GM12878 (cell line): ENCODE results near the gene COMMD1. TPM values are rescaled to one million over a fixed set of nuclear protein-coding genes. Genes with fewer than 3 reads are reported as not detected.

Experiments used
- ATAC-seq: fragments of 200-7000 bp; cut with Tn5 transposase; 3 replicates; pipeline ENCODE4 v1.9.1; 2020; ENCODE audit warnings: mild to moderate bottlenecking, moderate library complexity
- BruUV-seq: library from RNA; stranded (reverse); fragments of 400-500 nt; replicated peaks from 2 replicates; lab custom pipeline; 2021; lab: Mats Ljungman, UMichigan
- CTCF ChIA-PET: fragments of 300-600 bp; sonication (Branson Sonifier 250); formaldehyde crosslinking; extraction: SDS; loops from one replicate; lab custom pipeline; 2021; ENCODE audit warnings: inconsistent platforms; lab: Yijun Ruan, JAX
- POLR2A ChIA-PET: fragments of 350-600 bp; formaldehyde crosslinking; extraction: SDS; loops from one replicate; lab custom pipeline; 2021; ENCODE audit warnings: inconsistent platforms; lab: Charles Lee
- RAD21 ChIA-PET: fragments of 300-600 bp; sonication (Branson Sonifier 250); formaldehyde crosslinking; loops from one replicate; lab custom pipeline; 2023; ENCODE audit warnings: antibody characterized with exemption; ENCODE audit not compliant: unreplicated experiment; lab: Charles Lee
- SMC1A ChIA-PET: fragments of 300-600 bp; sonication (Branson Sonifier 250); formaldehyde crosslinking; loops from one replicate; lab custom pipeline; 2023; ENCODE audit not compliant: unreplicated experiment, uncharacterized antibody; lab: Charles Lee
- DNase-seq: peaks from one replicate; pipeline ENCODE4 v3.0.0-alpha.2; 2011; ENCODE audit warnings: low read depth, low spot score
- FAIRE-seq: peaks from 3 replicates; lab custom pipeline; 2011; peaks lifted over from hg19 to GRCh38; lab: Jason Lieb, UNC
- H2AFZ ChIP-seq: 2 replicates; pipeline ENCODE4 v1.6.0; 2011; ENCODE audit warnings: low read depth, low read length, control low read depth; ENCODE audit not compliant: control insufficient read depth
- H3K27ac ChIP-seq: 2 replicates; pipeline ENCODE4 v1.5.1; 2011; ENCODE audit warnings: control low read depth; ENCODE audit not compliant: control insufficient read depth, insufficient read depth
- H3K27me3 ChIP-seq, 2 experiments: replicated peaks in 1 of 2; 2 replicates each; pipeline versions ENCODE4 v1.6.0 to v1.6.1; 2011; ENCODE audit warnings: low read length in 1 of 2; ENCODE audit not compliant: control insufficient read depth in 2 of 2, insufficient read depth in 2 of 2
- H3K36me3 ChIP-seq, 2 experiments: 2 replicates each; pipeline ENCODE4 v1.5.1; 2011; ENCODE audit warnings: low read length in 1 of 2; ENCODE audit not compliant: control insufficient read depth in 2 of 2, insufficient read depth in 2 of 2
- H3K4me1 ChIP-seq: 2 replicates; pipeline ENCODE4 v1.6.1; 2011; ENCODE audit warnings: mild to moderate bottlenecking, low read length, moderate library complexity, mixed read lengths; ENCODE audit not compliant: control insufficient read depth, insufficient read depth
- H3K4me2 ChIP-seq: 2 replicates; pipeline ENCODE4 v1.6.0; 2011; ENCODE audit warnings: control low read depth; ENCODE audit not compliant: control insufficient read depth, insufficient read depth
- H3K4me3 ChIP-seq: fragments of 200-600 bp; sonication (generic); 2 replicates; pipeline ENCODE4 v1.5.1; 2016
- H3K79me2 ChIP-seq: 2 replicates; pipeline ENCODE4 v1.6.0; 2011; ENCODE audit warnings: low read length; ENCODE audit not compliant: control insufficient read depth, insufficient read depth
- H3K9ac ChIP-seq: 2 replicates; pipeline ENCODE4 v1.8.0; 2011; ENCODE audit warnings: low read length, control low read depth, mixed read lengths; ENCODE audit not compliant: control insufficient read depth, insufficient read depth
- H3K9me3 ChIP-seq: replicated peaks from 3 replicates; pipeline ENCODE4 v1.5.1; 2011; ENCODE audit warnings: mild to moderate bottlenecking, low read length; ENCODE audit not compliant: control insufficient read depth, insufficient read depth
- H4K20me1 ChIP-seq: 2 replicates; pipeline ENCODE4 v1.6.0; 2011; ENCODE audit not compliant: control insufficient read depth, insufficient read depth
- FOS ChIP-seq: IDR thresholded peaks from 3 replicates; pipeline ENCODE4 v1.6.1; 2011; ENCODE audit warnings: borderline replicate concordance; ENCODE audit not compliant: insufficient read length; ENCODE audit errors: extremely low read depth
- IKZF1 ChIP-seq: fragments of 450-650 bp; conservative IDR thresholded peaks from 2 replicates; pipeline ENCODE4 v1.6.1; 2017; ENCODE audit warnings: antibody characterized with exemption, mild to moderate bottlenecking
- MEF2A ChIP-seq: IDR thresholded peaks from 2 replicates; pipeline ENCODE4 v1.6.1; 2011; ENCODE audit warnings: low read depth, mild to moderate bottlenecking, low read length, moderate library complexity; ENCODE audit not compliant: insufficient read depth
- MEF2B ChIP-seq: fragments of 450-650 bp; IDR thresholded peaks from 2 replicates; pipeline ENCODE4 v1.6.1; 2018; ENCODE audit warnings: mild to moderate bottlenecking, moderate library complexity; ENCODE audit not compliant: partially characterized antibody, poor library complexity, severe bottlenecking
- NR2F1 ChIP-seq: fragments of 450-650 bp; conservative IDR thresholded peaks from 2 replicates; pipeline ENCODE4 v1.6.1; 2017; ENCODE audit warnings: mild to moderate bottlenecking
- SIN3A ChIP-seq: IDR thresholded peaks from 2 replicates; pipeline ENCODE4 v1.6.1; 2012; ENCODE audit warnings: low read depth, low read length, improper control_type of control experiment
- ZNF622 ChIP-seq: fragments of 450-650 bp; IDR thresholded peaks from 2 replicates; pipeline ENCODE4 v1.6.1; 2017; ENCODE audit warnings: mild to moderate bottlenecking, inconsistent platforms
- WGBS: methylation state at CpG from one replicate; pipeline ENCODE4 v1.1.6; 2016; ENCODE audit warnings: low lambda C conversion rate; ENCODE audit not compliant: insufficient replicate concordance, insufficient coverage; ENCODE audit errors: missing lambda C conversion rate; 5-methylcytosine and 5-hydroxymethylcytosine counted together
- in situ Hi-C: fragments of 300-500 bp; cut with MboI; formaldehyde crosslinking; loops from 9 replicates; pipeline ENCODE4 v1.14.3; 2018; ENCODE audit warnings: mixed read lengths
- intact Hi-C: fragments of 100-400 bp; cut with micrococcal nuclease; formaldehyde crosslinking; loops from one replicate; pipeline ENCODE4 v1.14.2; 2022; ENCODE audit not compliant: unreplicated experiment
- polyA plus RNA-seq, 11 experiments: library from polyadenylated mRNA; depleted of rRNA in 4 of 11; unstranded in 6 of 11; stranded (reverse) in 5 of 11; fragments of >200 nt; fragmentation: Nextera tagmentation in 4 of 11; fragmentation: Illumina TruSeq in 1 of 11; extraction: Ambion mirVana in 4 of 11; extraction: Trizol in 1 of 11; gene quantifications; 1 replicate in 1 of 11; 2 replicates in 10 of 11; pipeline versions ENCODE4 v1.2.1 to v1.2.3, GENCODE V29; 2011 to 2016; ENCODE audit warnings: inconsistent platforms in 2 of 11, missing spikeins in 2 of 11, low read depth in 1 of 11
- total RNA-seq, 4 experiments: library from RNA; depleted of rRNA in 3 of 4; stranded (reverse); fragments of >200 nt in 3 of 4; fragmentation: Illumina TruSeq in 1 of 4; extraction: Trizol in 1 of 4; gene quantifications; 2 replicates each; pipeline versions ENCODE4 v1.2.1 to v1.2.3, GENCODE V29; 2013 to 2021
- TF ChIP-seq, protein P1 (sequence below): fragments of 450-650 bp; IDR thresholded peaks from 2 replicates; pipeline ENCODE4 v1.6.1; 2017; ENCODE audit warnings: low read depth, mild to moderate bottlenecking, moderate library complexity
- TF ChIP-seq, protein P2 (sequence below): IDR thresholded peaks from 2 replicates; pipeline ENCODE4 v1.6.1; 2011; ENCODE audit warnings: borderline replicate concordance, low read depth, mild to moderate bottlenecking, moderate library complexity, low read length; ENCODE audit not compliant: insufficient read depth, poor library complexity, severe bottlenecking
- TF ChIP-seq, protein P3 (sequence below): IDR thresholded peaks from 2 replicates; pipeline ENCODE4 v1.6.1; 2011; ENCODE audit warnings: low read depth, mild to moderate bottlenecking, low read length, moderate library complexity, borderline replicate concordance; ENCODE audit errors: extremely low read depth

The COMMD1 gene
- total and polyA plus RNA-seq, 10 of the 15 experiments (the other 5 are each of a cell fraction or from before 2014, with no cell fraction given): 39.7 to 210 (median 53.7) TPM

DNA sequence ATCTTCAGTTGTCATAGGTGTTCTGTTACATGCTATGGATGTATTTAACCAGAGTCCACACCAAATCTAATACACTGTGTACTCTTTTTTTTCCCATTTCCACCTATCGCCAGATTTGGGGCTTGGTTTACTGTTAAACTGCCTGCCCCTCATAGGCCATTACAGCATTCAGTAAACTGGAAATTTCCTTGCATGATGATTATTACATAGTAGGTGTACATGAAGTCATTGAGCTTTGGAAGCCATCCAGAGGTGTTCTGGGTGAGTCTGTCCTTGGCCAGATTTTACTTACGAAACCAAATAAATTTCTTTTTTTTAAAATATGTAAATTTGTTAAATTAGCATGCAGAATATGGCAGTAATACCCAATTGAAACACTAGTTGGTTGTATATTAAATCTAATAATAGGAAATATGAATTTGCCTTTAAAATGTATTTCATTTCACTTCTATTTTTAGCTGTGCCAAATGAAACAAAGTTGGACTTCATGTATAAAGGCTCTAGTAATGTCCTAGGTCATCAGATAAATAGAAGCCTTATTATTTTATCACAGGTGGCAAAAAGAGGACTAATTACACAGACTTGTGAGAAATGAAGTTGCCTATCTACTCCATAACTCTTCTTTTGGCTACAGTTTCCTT lies 60.7 kb downstream of the COMMD1 start (continued):
- TF ChIP-seq, protein P1, sequence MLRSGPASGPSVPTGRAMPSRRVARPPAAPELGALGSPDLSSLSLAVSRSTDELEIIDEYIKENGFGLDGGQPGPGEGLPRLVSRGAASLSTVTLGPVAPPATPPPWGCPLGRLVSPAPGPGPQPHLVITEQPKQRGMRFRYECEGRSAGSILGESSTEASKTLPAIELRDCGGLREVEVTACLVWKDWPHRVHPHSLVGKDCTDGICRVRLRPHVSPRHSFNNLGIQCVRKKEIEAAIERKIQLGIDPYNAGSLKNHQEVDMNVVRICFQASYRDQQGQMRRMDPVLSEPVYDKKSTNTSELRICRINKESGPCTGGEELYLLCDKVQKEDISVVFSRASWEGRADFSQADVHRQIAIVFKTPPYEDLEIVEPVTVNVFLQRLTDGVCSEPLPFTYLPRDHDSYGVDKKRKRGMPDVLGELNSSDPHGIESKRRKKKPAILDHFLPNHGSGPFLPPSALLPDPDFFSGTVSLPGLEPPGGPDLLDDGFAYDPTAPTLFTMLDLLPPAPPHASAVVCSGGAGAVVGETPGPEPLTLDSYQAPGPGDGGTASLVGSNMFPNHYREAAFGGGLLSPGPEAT: no peak
- no peak for TF ChIP-seq SIN3A
- no peak for TF ChIP-seq MEF2B
- no peak for TF ChIP-seq IKZF1
- TF ChIP-seq, all 136 proteins: peak for 0

DNA sequence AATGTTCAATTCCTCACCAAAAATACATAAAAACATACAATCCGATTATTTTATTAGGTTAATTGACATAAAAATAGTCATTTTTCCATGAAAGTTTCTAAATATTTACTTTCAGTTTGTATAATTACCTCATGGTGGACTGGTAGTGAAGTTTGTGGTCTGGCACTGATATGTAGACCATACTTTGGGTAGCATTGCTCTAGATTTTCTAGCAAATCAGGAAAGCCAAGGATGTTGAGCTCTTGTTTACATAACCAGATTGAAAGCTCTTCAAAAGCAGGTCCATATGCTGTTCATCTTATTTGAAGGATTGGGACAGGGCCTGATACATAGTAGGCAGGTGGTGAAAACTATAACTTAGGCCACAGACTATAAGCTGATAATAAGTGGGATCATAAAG lies 61.8 kb downstream of the COMMD1 start:
- ChIA-PET POLR2A (no interaction called here), SMC1A (interaction anchor here (1.0 to 1.6 kb wide), 3 partner anchors 9 to 18 kb away, joined by 3 to 4 read pairs (median 3); no protein-coding TSS in a partner anchor), CTCF (interaction anchor here (0.6 to 0.9 kb wide), 2 partner anchors 39 to 430 kb away, joined by 3 read pairs; no protein-coding TSS in a partner anchor), RAD21 (interaction anchor here (0.5 to 1.3 kb wide), 2 partner anchors 26 to 55 kb away, joined by 4 to 9 read pairs; no protein-coding TSS in a partner anchor)
- no peak for FAIRE-seq
- Histone ChIP-seq H3K27me3 (no peaks in the 10 kb centered on the region), H3K27ac (no peak overlapping the region), H3K4me1 (no peaks in the 10 kb centered on the region), H3K4me2 (no peak overlapping the region), H3K9me3 (no peaks in the 10 kb centered on the region), H3K36me3 (no peaks in the 10 kb centered on the region; a peak in 1 of 4 replicates), H2AFZ (no peak overlapping the region), H4K20me1 (no peaks in the 10 kb centered on the region), H3K9ac (no peak overlapping the region), H3K4me3 (no peak overlapping the region), H3K79me2 (no peaks in the 10 kb centered on the region)
- DNase-seq: no peak
- in situ Hi-C loops (no loop called here), intact Hi-C loops (no loop called here)
- BruUV-seq: no TSS peak
- WGBS: 91% methylated on average over 1 of the region's 1 CpG
- no peak for ATAC-seq
- TF ChIP-seq NR2F1 (no peak), MEF2A (no peak), ZNF622 (no peak), FOS (no peak), SIN3A (no peak)
- TF ChIP-seq, protein P2, sequence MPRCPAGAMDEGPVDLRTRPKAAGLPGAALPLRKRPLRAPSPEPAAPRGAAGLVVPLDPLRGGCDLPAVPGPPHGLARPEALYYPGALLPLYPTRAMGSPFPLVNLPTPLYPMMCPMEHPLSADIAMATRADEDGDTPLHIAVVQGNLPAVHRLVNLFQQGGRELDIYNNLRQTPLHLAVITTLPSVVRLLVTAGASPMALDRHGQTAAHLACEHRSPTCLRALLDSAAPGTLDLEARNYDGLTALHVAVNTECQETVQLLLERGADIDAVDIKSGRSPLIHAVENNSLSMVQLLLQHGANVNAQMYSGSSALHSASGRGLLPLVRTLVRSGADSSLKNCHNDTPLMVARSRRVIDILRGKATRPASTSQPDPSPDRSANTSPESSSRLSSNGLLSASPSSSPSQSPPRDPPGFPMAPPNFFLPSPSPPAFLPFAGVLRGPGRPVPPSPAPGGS: no peak
- TF ChIP-seq, protein P3, sequence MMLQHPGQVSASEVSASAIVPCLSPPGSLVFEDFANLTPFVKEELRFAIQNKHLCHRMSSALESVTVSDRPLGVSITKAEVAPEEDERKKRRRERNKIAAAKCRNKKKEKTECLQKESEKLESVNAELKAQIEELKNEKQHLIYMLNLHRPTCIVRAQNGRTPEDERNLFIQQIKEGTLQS: no peak
- TF ChIP-seq, protein P1: no peak
